HCT116 (cell line): ENCODE data around the gene COMMD3. TPM values are rescaled to one million over a fixed set of nuclear protein-coding genes. Genes with fewer than 3 reads are reported as not detected.

Experiments used
- ATAC-seq: fragments of 200-7000 bp; cut with Tn5 transposase; 2 replicates; pipeline ENCODE4 v1.9.1; 2020; ENCODE audit warnings: mild to moderate bottlenecking, moderate library complexity
- BruUV-seq: library from RNA; stranded (reverse); fragments of 400-500 nt; replicated peaks from 2 replicates; lab custom pipeline; 2021; lab: Mats Ljungman, UMichigan
- CTCF ChIA-PET: fragments of 300-600 bp; sonication (Branson Sonifier 250); formaldehyde crosslinking; loops from one replicate; lab custom pipeline; 2021; ENCODE audit warnings: antibody characterized with exemption; lab: Charles Lee
- POLR2A ChIA-PET: fragments of 300-600, 350-600 bp; sonication (Branson Sonifier 250); formaldehyde crosslinking; loops from one replicate; lab custom pipeline; 2021; ENCODE audit warnings: antibody characterized with exemption; lab: Charles Lee
- RAD21 ChIA-PET, 2 experiments: fragments of 300-600 bp; sonication (Branson Sonifier 250); formaldehyde crosslinking; loops; one replicate each; lab custom pipeline; 2023; ENCODE audit warnings: low total read pairs in 2 of 2; ENCODE audit not compliant: uncharacterized antibody in 2 of 2, unreplicated experiment in 2 of 2, low non-redundant PET in 1 of 2; lab: Charles Lee
- DNase-seq: peaks from one replicate; pipeline ENCODE4 v3.0.0-alpha.2; 2010; ENCODE audit warnings: low read depth, low spot score
- H2AFZ ChIP-seq: fragments of 200-600 bp; shearing (Covaris generic), sonication (generic); 2 replicates; pipeline ENCODE4 v1.6.1; 2017; ENCODE audit warnings: low read depth, mixed run types, mixed read lengths, antibody characterized with exemption, low read length; ENCODE audit not compliant: poor library complexity, severe bottlenecking
- H3K27ac ChIP-seq: 2 replicates; pipeline ENCODE4 v1.5.1; 2012; ENCODE audit warnings: low read depth, low read length
- H3K27me3 ChIP-seq: fragments of 200-600 bp; sonication (generic); 2 replicates; pipeline ENCODE4 v1.6.1; 2016; ENCODE audit warnings: mixed run types, low read length, mixed read lengths; ENCODE audit not compliant: insufficient read depth
- H3K36me3 ChIP-seq, 2 experiments: fragments of 200-500 bp in 1 of 2; fragments of 200-600 bp in 1 of 2; sonication (Bioruptor generic) in 1 of 2; sonication (generic) in 1 of 2; 2 replicates each; pipeline versions ENCODE4 v1.5.1 to v1.6.1; 2014 to 2016; ENCODE audit warnings: low read length in 2 of 2, inconsistent platforms in 1 of 2, mixed read lengths in 1 of 2, mixed run types in 1 of 2; ENCODE audit not compliant: insufficient read depth in 2 of 2, control insufficient read depth in 1 of 2
- H3K4me1 ChIP-seq, 2 experiments: fragments of 200-600 bp in 1 of 2; sonication (generic) in 1 of 2; 2 replicates each; pipeline versions ENCODE4 v1.5.1 to v1.6.1; 2012 to 2017; ENCODE audit warnings: low read length in 2 of 2, inconsistent platforms in 1 of 2, mild to moderate bottlenecking in 1 of 2, mixed read lengths in 1 of 2, mixed run types in 1 of 2, moderate library complexity in 1 of 2; ENCODE audit not compliant: insufficient read depth in 2 of 2, control insufficient read depth in 1 of 2
- H3K4me2 ChIP-seq: fragments of 200-600 bp; sonication (generic); 2 replicates; pipeline ENCODE4 v1.6.1; 2017; ENCODE audit warnings: mixed run types, low read length, mixed read lengths
- H3K4me3 ChIP-seq, 2 experiments: fragments of 200-600 bp in 1 of 2; sonication (generic) in 1 of 2; replicated peaks in 1 of 2; 2 replicates each; pipeline ENCODE4 v1.5.1; 2011 to 2016; ENCODE audit warnings: low read length in 2 of 2, control low read depth in 1 of 2, low read depth in 1 of 2, mild to moderate bottlenecking in 1 of 2, mixed read lengths in 1 of 2, mixed run types in 1 of 2
- H3K79me2 ChIP-seq: fragments of 200-600 bp; sonication (generic); 2 replicates; pipeline ENCODE4 v1.6.1; 2017; ENCODE audit warnings: mild to moderate bottlenecking, mixed run types, low read length, moderate library complexity, mixed read lengths; ENCODE audit not compliant: insufficient read depth
- H3K9ac ChIP-seq: fragments of 200-600 bp; sonication (generic); 2 replicates; pipeline ENCODE4 v1.6.1; 2016; ENCODE audit warnings: low read length, mixed read lengths
- H3K9me2 ChIP-seq: fragments of 200-600 bp; sonication (generic), shearing (Covaris generic); 2 replicates; pipeline ENCODE4 v1.6.1; 2017; ENCODE audit warnings: mixed run types, mild to moderate bottlenecking, moderate library complexity; ENCODE audit not compliant: insufficient read depth
- H3K9me3 ChIP-seq, 2 experiments: fragments of 200-500 bp in 1 of 2; fragments of 200-600 bp in 1 of 2; sonication (Bioruptor generic) in 1 of 2; sonication (generic) in 1 of 2; 2 replicates each; pipeline ENCODE4 v1.6.1; 2014 to 2017; ENCODE audit warnings: low read length in 2 of 2, mixed read lengths in 2 of 2, inconsistent platforms in 1 of 2, low read depth in 1 of 2, mild to moderate bottlenecking in 1 of 2, mixed run types in 1 of 2, moderate library complexity in 1 of 2; ENCODE audit not compliant: control insufficient read depth in 1 of 2, insufficient read depth in 1 of 2
- H4K20me1 ChIP-seq: fragments of 200-600 bp; sonication (generic), shearing (Covaris generic); 2 replicates; pipeline ENCODE4 v1.6.1; 2017; ENCODE audit warnings: mixed run types, mild to moderate bottlenecking, moderate library complexity; ENCODE audit not compliant: insufficient read depth
- CBX3 ChIP-seq: IDR thresholded peaks from 2 replicates; pipeline ENCODE4 v1.6.1; 2012; ENCODE audit warnings: low read depth
- CEBPB ChIP-seq: IDR thresholded peaks from 2 replicates; pipeline ENCODE4 v1.6.1; 2012; ENCODE audit warnings: low read depth
- EZH2phosphoT487 ChIP-seq: fragments of 200-600 bp; IDR thresholded peaks from 2 replicates; pipeline ENCODE4 v1.6.1; 2018; ENCODE audit warnings: antibody characterized with exemption, borderline replicate concordance
- FOSL1 ChIP-seq: IDR thresholded peaks from 2 replicates; pipeline ENCODE4 v1.6.1; 2012; ENCODE audit warnings: low read depth
- JUND ChIP-seq: IDR thresholded peaks from 2 replicates; pipeline ENCODE4 v1.6.1; 2012
- POLR2A ChIP-seq: IDR thresholded peaks from 2 replicates; pipeline ENCODE4 v1.7.0; 2011; ENCODE audit warnings: borderline replicate concordance; ENCODE audit not compliant: insufficient read depth, insufficient read length; ENCODE audit errors: extremely low read depth
- POLR2AphosphoS5 ChIP-seq: IDR thresholded peaks from 2 replicates; pipeline ENCODE4 v1.6.1; 2011; ENCODE audit warnings: mild to moderate bottlenecking, low read depth, low read length, moderate library complexity
- RAD21 ChIP-seq: IDR thresholded peaks from 2 replicates; pipeline ENCODE4 v1.6.1; 2012; ENCODE audit warnings: low read depth, mild to moderate bottlenecking
- REST ChIP-seq: IDR thresholded peaks from 2 replicates; pipeline ENCODE4 v1.6.1; 2012; ENCODE audit warnings: low read depth
- SP1 ChIP-seq: IDR thresholded peaks from 2 replicates; pipeline ENCODE4 v1.6.1; 2012; ENCODE audit warnings: low read depth
- TCF7L2 ChIP-seq: IDR thresholded peaks from 2 replicates; pipeline ENCODE4 v1.7.0; 2011; ENCODE audit warnings: borderline replicate concordance, inconsistent platforms; ENCODE audit not compliant: insufficient read depth, insufficient read length; ENCODE audit errors: extremely low read depth
- YY1 ChIP-seq: IDR thresholded peaks from 2 replicates; pipeline ENCODE4 v1.6.1; 2011; ENCODE audit warnings: low read length, low read depth, moderate library complexity, mild to moderate bottlenecking; ENCODE audit not compliant: insufficient replicate concordance; ENCODE audit errors: extremely low read depth
- ZNF274 ChIP-seq: fragments of 200-500 bp; sonication (Bioruptor generic); IDR thresholded peaks from 2 replicates; pipeline ENCODE4 v1.6.1; 2014; ENCODE audit warnings: mild to moderate bottlenecking, low read depth, low read length, inconsistent platforms
- intact Hi-C: fragments of 100-400 bp; cut with micrococcal nuclease; formaldehyde crosslinking; loops from 2 replicates; pipeline ENCODE4 v1.10.0; 2022
- total RNA-seq: library from RNA; stranded (reverse); gene quantifications from one replicate; pipeline ENCODE4 v1.2.1, GENCODE V29; 2021; ENCODE audit not compliant: unreplicated experiment
- TF ChIP-seq, protein P1 (sequence below): IDR thresholded peaks from 2 replicates; pipeline ENCODE4 v1.6.1; 2011; ENCODE audit warnings: mild to moderate bottlenecking, low read length, moderate library complexity; ENCODE audit not compliant: insufficient replicate concordance; ENCODE audit errors: extremely low read depth

Gene COMMD3
- total RNA-seq, 1 experiment from 2014 or later: 43.0 TPM

DNA sequence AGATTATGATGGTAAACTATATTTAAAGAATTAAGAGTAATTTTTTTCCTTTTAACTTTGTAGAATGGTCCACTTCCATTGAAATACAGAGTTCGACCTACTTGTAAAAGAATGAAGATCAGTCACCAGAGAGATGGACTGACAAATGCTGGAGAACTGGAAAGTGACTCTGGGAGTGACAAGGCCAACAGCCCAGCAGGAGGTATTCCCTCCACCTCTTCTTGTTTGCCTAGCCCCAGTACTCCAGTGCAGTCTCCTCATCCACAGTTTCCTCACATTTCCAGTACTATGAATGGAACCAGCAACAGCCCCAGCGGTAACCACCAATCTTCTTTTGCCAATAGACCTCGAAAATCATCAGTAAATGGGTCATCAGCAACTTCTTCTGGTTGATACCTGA is 13.0 kb downstream of the COMMD3 start:
- no TSS peak for BruUV-seq
- Histone ChIP-seq H3K36me3 (peaks cover 17 to 27% of the 10 kb centered on the region in 2 experiments; a peak in 3 of 4 replicates), H3K4me2 (no peak overlapping the region), H3K9ac (no peak overlapping the region), H4K20me1 (peaks cover 5% of the 10 kb centered on the region; the same call in 1 of the 2 replicates), H3K4me1 (peaks cover 5 to 18% of the 10 kb centered on the region in 2 experiments; a peak in 3 of 4 replicates), H3K79me2 (peaks cover 33% of the 10 kb centered on the region), H3K27me3 (peaks cover 7% of the 10 kb centered on the region; the same call in 1 of the 2 replicates), H3K9me2 (no peaks in the 10 kb centered on the region), H3K9me3 (no peaks in the 10 kb centered on the region), H3K27ac (no peak overlapping the region), H2AFZ (no peak overlapping the region), H3K4me3 (no peak overlapping the region)
- no peak for TF ChIP-seq FOSL1
- no peak for TF ChIP-seq CEBPB
- no peak for TF ChIP-seq YY1
- TF ChIP-seq ZNF274: no peak
- TF ChIP-seq, protein P1, sequence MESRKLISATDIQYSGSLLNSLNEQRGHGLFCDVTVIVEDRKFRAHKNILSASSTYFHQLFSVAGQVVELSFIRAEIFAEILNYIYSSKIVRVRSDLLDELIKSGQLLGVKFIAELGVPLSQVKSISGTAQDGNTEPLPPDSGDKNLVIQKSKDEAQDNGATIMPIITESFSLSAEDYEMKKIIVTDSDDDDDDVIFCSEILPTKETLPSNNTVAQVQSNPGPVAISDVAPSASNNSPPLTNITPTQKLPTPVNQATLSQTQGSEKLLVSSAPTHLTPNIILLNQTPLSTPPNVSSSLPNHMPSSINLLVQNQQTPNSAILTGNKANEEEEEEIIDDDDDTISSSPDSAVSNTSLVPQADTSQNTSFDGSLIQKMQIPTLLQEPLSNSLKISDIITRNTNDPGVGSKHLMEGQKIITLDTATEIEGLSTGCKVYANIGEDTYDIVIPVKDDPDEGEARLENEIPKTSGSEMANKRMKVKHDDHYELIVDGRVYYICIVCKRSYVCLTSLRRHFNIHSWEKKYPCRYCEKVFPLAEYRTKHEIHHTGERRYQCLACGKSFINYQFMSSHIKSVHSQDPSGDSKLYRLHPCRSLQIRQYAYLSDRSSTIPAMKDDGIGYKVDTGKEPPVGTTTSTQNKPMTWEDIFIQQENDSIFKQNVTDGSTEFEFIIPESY: no peak
- TF ChIP-seq POLR2AphosphoS5: no peak
- no peak for TF ChIP-seq SP1
- TF ChIP-seq POLR2A: no peak
- TF ChIP-seq EZH2phosphoT487: no peak
- TF ChIP-seq RAD21: no peak
- no peak for TF ChIP-seq JUND
- no peak for TF ChIP-seq CBX3
- TF ChIP-seq REST: no peak
- no peak for TF ChIP-seq TCF7L2
- RAD21 ChIA-PET: no interaction called here
- CTCF ChIA-PET: no interaction called here
- intact Hi-C loops: no loop called here
- POLR2A ChIA-PET: no interaction called here
- no peak for DNase-seq
- ATAC-seq: no peak
